KMS-11 (cell line): ENCODE measurements around the gene FSTL1.

ENCODE experiments used
- H2AFZ ChIP-seq: fragments of 200-600 bp; sonication (generic); 2 replicates; pipeline ENCODE4 v1.6.1; 2016; ENCODE audit warnings: antibody characterized with exemption, mixed run types, low read depth
- H3K27ac ChIP-seq: fragments of 200-600 bp; sonication (generic); 2 replicates; pipeline ENCODE4 v1.6.1; 2016; ENCODE audit warnings: mild to moderate bottlenecking, mixed run types
- H3K27me3 ChIP-seq: fragments of 200-600 bp; sonication (generic); 2 replicates; pipeline ENCODE4 v1.6.1; 2017; ENCODE audit warnings: mild to moderate bottlenecking, low read depth, mixed run types, moderate library complexity; ENCODE audit not compliant: insufficient read depth
- H3K36me3 ChIP-seq: fragments of 200-600 bp; sonication (generic); 2 replicates; pipeline ENCODE4 v1.6.1; 2017; ENCODE audit warnings: mild to moderate bottlenecking, mixed run types; ENCODE audit not compliant: insufficient read depth
- H3K4me1 ChIP-seq: fragments of 200-600 bp; sonication (generic); 2 replicates; pipeline ENCODE4 v1.6.1; 2016; ENCODE audit warnings: mild to moderate bottlenecking, low read depth, mixed run types; ENCODE audit not compliant: poor library complexity, severe bottlenecking
- H3K4me2 ChIP-seq: fragments of 200-600 bp; sonication (generic); 2 replicates; pipeline ENCODE4 v1.7.0; 2016; ENCODE audit warnings: mild to moderate bottlenecking, mixed run types
- H3K4me3 ChIP-seq: fragments of 200-600 bp; sonication (generic); IDR thresholded peaks from 2 replicates; pipeline ENCODE4 v1.6.1; 2017; ENCODE audit warnings: low read depth, low read length, mixed read lengths; ENCODE audit not compliant: insufficient read depth
- H3K79me2 ChIP-seq: fragments of 200-600 bp; sonication (generic); 2 replicates; pipeline ENCODE4 v1.6.1; 2016; ENCODE audit warnings: low read depth, mixed run types; ENCODE audit not compliant: insufficient read depth
- H3K9ac ChIP-seq: fragments of 200-600 bp; sonication (generic); 2 replicates; pipeline ENCODE4 v1.6.1; 2016; ENCODE audit warnings: mild to moderate bottlenecking, mixed run types
- H4K20me1 ChIP-seq: fragments of 200-600 bp; sonication (generic); 2 replicates; pipeline ENCODE4 v1.6.1; 2016; ENCODE audit warnings: mild to moderate bottlenecking, mixed run types; ENCODE audit not compliant: insufficient read depth
- CTCF ChIP-seq: fragments of 200-600 bp; sonication (generic); conservative IDR thresholded peaks from 2 replicates; pipeline ENCODE4 v1.6.1; 2017; ENCODE audit warnings: low read depth, mild to moderate bottlenecking, antibody characterized with exemption, low read length, moderate library complexity, mixed read lengths

FSTL1 gene

GRCh38 chr3:120450600-120451271, at the start of gene FSTL1:
Gene FSTL1 (minus strand): TSS chr3:120450992. CDS start chr3:120450746, 246 bp downstream.
- H3K4me3 ChIP-seq = no peak within 1 kb of the TSS
- H3K79me2 ChIP-seq = no peaks in the 10 kb centered on the region
- no peaks in the 10 kb centered on the region for H3K4me1 ChIP-seq
- no peaks in the 10 kb centered on the region for H3K27me3 ChIP-seq
- H3K9ac ChIP-seq = no peak within 1 kb of the TSS
- H2AFZ ChIP-seq = peak within 1 kb of the TSS; percentile 39; the same call in 1 of the 2 replicates
- no peak for TF ChIP-seq CTCF
- H3K27ac ChIP-seq = no peak within 1 kb of the TSS
- no peak within 1 kb of the TSS for H3K4me2 ChIP-seq
- no peaks in the 10 kb centered on the region for H4K20me1 ChIP-seq
- no peaks in the 10 kb centered on the region for H3K36me3 ChIP-seq

- Histone ChIP-seq H3K27me3 (no peaks in the 10 kb centered on the region), H4K20me1 (no peaks in the 10 kb centered on the region), H3K4me3 (no peak overlapping the region), H3K36me3 (no peaks in the 10 kb centered on the region), H3K9ac (no peak overlapping the region), H3K4me1 (no peaks in the 10 kb centered on the region), H3K4me2 (no peak overlapping the region), H3K27ac (no peak overlapping the region), H2AFZ (no peak overlapping the region), H3K79me2 (no peaks in the 10 kb centered on the region)
- no peak for TF ChIP-seq CTCF
Measured at GRCh38 chr3:120498556-120499346, 48.0 kb upstream of the FSTL1 start.

GRCh38 chr3:120497818-120498217, 47.0 kb upstream of the FSTL1 start:
- H3K79me2 ChIP-seq = no peaks in the 10 kb centered on the region
- H3K36me3 ChIP-seq = no peaks in the 10 kb centered on the region
- H3K27me3 ChIP-seq = no peaks in the 10 kb centered on the region
- no peak for TF ChIP-seq CTCF
- H3K27ac ChIP-seq = no peak overlapping the region
- H3K4me1 ChIP-seq = no peaks in the 10 kb centered on the region
- no peak overlapping the region for H2AFZ ChIP-seq
- H4K20me1 ChIP-seq = no peaks in the 10 kb centered on the region
- H3K4me3 ChIP-seq = no peak overlapping the region
- H3K4me2 ChIP-seq = no peak overlapping the region
- no peak overlapping the region for H3K9ac ChIP-seq

- no peak overlapping the region for H3K27ac ChIP-seq
- no peak overlapping the region for H2AFZ ChIP-seq
- no peaks in the 10 kb centered on the region for H4K20me1 ChIP-seq
- H3K9ac ChIP-seq = no peak overlapping the region
- H3K36me3 ChIP-seq = no peaks in the 10 kb centered on the region
- no peak overlapping the region for H3K4me3 ChIP-seq
- H3K4me2 ChIP-seq = no peak overlapping the region
- no peaks in the 10 kb centered on the region for H3K4me1 ChIP-seq
- no peaks in the 10 kb centered on the region for H3K27me3 ChIP-seq
- TF ChIP-seq CTCF = no peak
- H3K79me2 ChIP-seq = no peaks in the 10 kb centered on the region
Measured at GRCh38 chr3:120497336-120497735, 46.5 kb upstream of the FSTL1 start.
